SK-N-SH (cell line): Measurements from ENCODE around the gene RNASET2. TPM values are rescaled to one million over a fixed set of nuclear protein-coding genes. Genes with fewer than 3 reads are reported as not detected.
A peak's percentile ranks its signal among the peaks of the same experiment; 100 is the strongest.

Experiments used
- CTCF ChIA-PET: fragments of 300-600, 350-600 bp; formaldehyde crosslinking; extraction: SDS; loops from one replicate; lab custom pipeline; 2021; lab: Yijun Ruan, JAX
- POLR2A ChIA-PET: fragments of 350-600 bp; sonication (Branson Sonifier 250); formaldehyde crosslinking; extraction: SDS; loops from one replicate; lab custom pipeline; 2020; ENCODE audit warnings: antibody characterized with exemption, inconsistent platforms; lab: Yijun Ruan, JAX
- DNase-seq: peaks from one replicate; pipeline ENCODE4 v3.0.0; 2012
- H2AFZ ChIP-seq: fragments of 200-600 bp; sonication (generic); 2 replicates; pipeline ENCODE4 v1.8.1; 2016; ENCODE audit warnings: antibody characterized with exemption, mild to moderate bottlenecking, low read depth
- H3F3A ChIP-seq: fragments of 200-600 bp; sonication (generic); replicated peaks from 2 replicates; pipeline ENCODE3; 2016; ENCODE audit warnings: antibody characterized with exemption, mild to moderate bottlenecking; ENCODE audit not compliant: insufficient read depth
- H3K27ac ChIP-seq, 2 experiments: fragments of 200-500 bp in 1 of 2; fragments of 200-600 bp in 1 of 2; sonication (Bioruptor generic) in 1 of 2; sonication (generic), shearing (Covaris generic) in 1 of 2; 2 replicates each; pipeline versions ENCODE4 v1.5.1 to v1.6.1; 2014 to 2016; ENCODE audit warnings: low read depth in 2 of 2, inconsistent platforms in 1 of 2, low read length in 1 of 2, mild to moderate bottlenecking in 1 of 2, mixed read lengths in 1 of 2
- H3K27me3 ChIP-seq: fragments of 200-600 bp; sonication (generic), shearing (Covaris generic); 2 replicates; pipeline ENCODE4 v1.6.1; 2016; ENCODE audit warnings: mixed run types; ENCODE audit not compliant: insufficient read depth
- H3K36me3 ChIP-seq, 2 experiments: fragments of 200-500 bp in 1 of 2; fragments of 200-600 bp in 1 of 2; sonication (Bioruptor generic) in 1 of 2; sonication (generic) in 1 of 2; replicated peaks in 1 of 2; 2 replicates each; pipeline versions ENCODE3 to v1.5.1; 2014 to 2016; ENCODE audit warnings: low read length in 1 of 2, mild to moderate bottlenecking in 1 of 2; ENCODE audit not compliant: insufficient read depth in 2 of 2, control insufficient read depth in 1 of 2
- H3K4me1 ChIP-seq, 2 experiments: fragments of 200-500 bp in 1 of 2; fragments of 200-600 bp in 1 of 2; sonication (Bioruptor generic) in 1 of 2; sonication (generic), shearing (Covaris generic) in 1 of 2; 2 replicates each; pipeline versions ENCODE4 v1.5.1 to v1.6.1; 2014 to 2016; ENCODE audit warnings: low read depth in 1 of 2, low read length in 1 of 2, mixed run types in 1 of 2; ENCODE audit not compliant: insufficient read depth in 2 of 2, control insufficient read depth in 1 of 2
- H3K4me2 ChIP-seq: fragments of 200-600 bp; sonication (generic), shearing (Covaris generic); 2 replicates; pipeline ENCODE4 v1.6.1; 2017; ENCODE audit warnings: mixed run types
- H3K4me3 ChIP-seq, 2 experiments: fragments of 200-500 bp in 1 of 2; fragments of 200-600 bp in 1 of 2; sonication (Bioruptor generic) in 1 of 2; sonication (generic), shearing (Covaris generic) in 1 of 2; 2 replicates each; pipeline versions ENCODE4 v1.5.1 to v1.8.1; 2014 to 2016; ENCODE audit warnings: low read depth in 2 of 2, inconsistent platforms in 1 of 2, low read length in 1 of 2, mild to moderate bottlenecking in 1 of 2, mixed read lengths in 1 of 2, moderate library complexity in 1 of 2
- H3K79me2 ChIP-seq: fragments of 200-600 bp; sonication (generic); 2 replicates; pipeline ENCODE4 v1.8.1; 2017; ENCODE audit warnings: mild to moderate bottlenecking; ENCODE audit not compliant: insufficient read depth
- H3K9ac ChIP-seq: fragments of 200-600 bp; sonication (generic); 2 replicates; pipeline ENCODE4 v1.6.1; 2017; ENCODE audit warnings: mixed run types
- H3K9me2 ChIP-seq: fragments of 200-600 bp; sonication (generic); 2 replicates; pipeline ENCODE4 v1.6.1; 2017; ENCODE audit warnings: mixed run types
- H3K9me3 ChIP-seq: fragments of 200-600 bp; sonication (generic); 2 replicates; pipeline ENCODE4 v1.6.1; 2017; ENCODE audit warnings: mixed run types, mild to moderate bottlenecking, moderate library complexity
- H4K20me1 ChIP-seq: fragments of 200-600 bp; sonication (generic); 2 replicates; pipeline ENCODE4 v1.6.1; 2017; ENCODE audit warnings: mild to moderate bottlenecking, mixed run types; ENCODE audit not compliant: insufficient read depth
- EP300 ChIP-seq, 2 experiments: IDR thresholded peaks; 2 replicates each; pipeline versions ENCODE4 v1.4.0 to v1.6.1; 2012; ENCODE audit warnings: borderline replicate concordance in 1 of 2, low read depth in 1 of 2, low read length in 1 of 2
- EZH2phosphoT487 ChIP-seq: fragments of 200-600 bp; sonication (generic); IDR thresholded peaks from 2 replicates; pipeline ENCODE4 v1.6.1; 2017; ENCODE audit warnings: low read depth, mixed run types, mild to moderate bottlenecking, antibody characterized with exemption, moderate library complexity, borderline replicate concordance
- FOSL2 ChIP-seq: IDR thresholded peaks from 2 replicates; pipeline ENCODE4 v1.4.0; 2012; ENCODE audit warnings: low read depth, mild to moderate bottlenecking, moderate library complexity, borderline replicate concordance
- FOXM1 ChIP-seq: IDR thresholded peaks from 2 replicates; pipeline ENCODE4 v1.4.0; 2012; ENCODE audit warnings: low read depth, mild to moderate bottlenecking
- IRF3 ChIP-seq: fragments of 150-350 bp; IDR thresholded peaks from 2 replicates; pipeline ENCODE4 v1.6.1; 2016; ENCODE audit warnings: mild to moderate bottlenecking, low read depth, low read length
- JUND ChIP-seq: IDR thresholded peaks from 2 replicates; pipeline ENCODE4 v1.4.0; 2012
- MEF2A ChIP-seq: IDR thresholded peaks from 2 replicates; pipeline ENCODE4 v1.4.0; 2012; ENCODE audit warnings: low read depth, borderline replicate concordance
- MXI1 ChIP-seq: IDR thresholded peaks from 2 replicates; pipeline ENCODE4 v1.6.1; 2012; ENCODE audit warnings: mild to moderate bottlenecking, low read depth, low read length, improper control_type of control experiment
- NFIC ChIP-seq: IDR thresholded peaks from 2 replicates; pipeline ENCODE4 v1.4.0; 2012; ENCODE audit warnings: borderline replicate concordance
- PBX3 ChIP-seq: IDR thresholded peaks from 2 replicates; pipeline ENCODE4; 2012
- SIN3A ChIP-seq: IDR thresholded peaks from 2 replicates; pipeline ENCODE4 v1.6.1; 2012; ENCODE audit warnings: low read depth, mild to moderate bottlenecking, low read length, moderate library complexity, borderline replicate concordance
- TCF12 ChIP-seq: IDR thresholded peaks from 2 replicates; pipeline ENCODE4 v1.4.0; 2012
- TEAD4 ChIP-seq: IDR thresholded peaks from 2 replicates; pipeline ENCODE4 v1.4.0; 2012; ENCODE audit warnings: mild to moderate bottlenecking, borderline replicate concordance; ENCODE audit not compliant: insufficient read depth
- USF2 ChIP-seq: fragments of 150-350 bp; IDR thresholded peaks from 2 replicates; pipeline ENCODE4 v1.6.1; 2017; ENCODE audit warnings: antibody characterized with exemption, low read length, low read depth, borderline replicate concordance
- WGBS: methylation state at CpG from one replicate; pipeline ENCODE4 v1.1.6; 2017; ENCODE audit warnings: low lambda C conversion rate; 5-methylcytosine and 5-hydroxymethylcytosine counted together
- polyA plus RNA-seq, 3 experiments: library from polyadenylated mRNA; depleted of rRNA; stranded (reverse); fragments of >200 nt; gene quantifications; 2 replicates each; pipeline ENCODE4 v1.2.3, GENCODE V29; 2012
- TF ChIP-seq, protein P1 (sequence below): IDR thresholded peaks from 2 replicates; pipeline ENCODE4 v1.4.0; 2012; ENCODE audit warnings: low read depth, borderline replicate concordance

RNASET2 gene
- polyA plus RNA-seq, 1 of the 3 experiments (the other 2 are of a cell fraction) = 59.2 TPM

- peaks cover 0 to 3% of the 10 kb centered on the region in 2 experiments for H3K36me3 ChIP-seq
- H3K79me2 ChIP-seq = peaks cover 77% of the 10 kb centered on the region; the same call in 1 of the 2 replicates
- no peak overlapping the region for H3K27ac ChIP-seq
- H4K20me1 ChIP-seq = no peaks in the 10 kb centered on the region
- H3K4me2 ChIP-seq = no peak overlapping the region
- CTCF ChIA-PET = interaction anchor here (0.7 to 3.3 kb wide), 28 partner anchors 8 to 832 kb away, joined by 3 to 45 read pairs (median 6); partner anchors contain the start of genes CEP43 and RNASET2
- no peak for TF ChIP-seq JUND
- no peak for TF ChIP-seq TEAD4
- no peak for TF ChIP-seq NFIC
- no peak for TF ChIP-seq SIN3A
- TF ChIP-seq EP300 (IDR thresholded peaks at IDR 0.05; ENCODE audit: borderline replicate concordance in 1 of 2, low read depth in 1 of 2, low read length in 1 of 2) = 0 out of 4 replicates have a peak, but pooled peaks of 1 of the 2 experiments have one; percentile 39
- no peak for TF ChIP-seq FOXM1
- peak; percentile 50; the same call in 1 of the 2 replicates for TF ChIP-seq PBX3
- no peak for TF ChIP-seq IRF3
- TF ChIP-seq TCF12 = peak; percentile 58
- no peak for TF ChIP-seq FOSL2
- TF ChIP-seq EZH2phosphoT487 = no peak
- TF ChIP-seq MEF2A = no peak
- TF ChIP-seq, protein P1, sequence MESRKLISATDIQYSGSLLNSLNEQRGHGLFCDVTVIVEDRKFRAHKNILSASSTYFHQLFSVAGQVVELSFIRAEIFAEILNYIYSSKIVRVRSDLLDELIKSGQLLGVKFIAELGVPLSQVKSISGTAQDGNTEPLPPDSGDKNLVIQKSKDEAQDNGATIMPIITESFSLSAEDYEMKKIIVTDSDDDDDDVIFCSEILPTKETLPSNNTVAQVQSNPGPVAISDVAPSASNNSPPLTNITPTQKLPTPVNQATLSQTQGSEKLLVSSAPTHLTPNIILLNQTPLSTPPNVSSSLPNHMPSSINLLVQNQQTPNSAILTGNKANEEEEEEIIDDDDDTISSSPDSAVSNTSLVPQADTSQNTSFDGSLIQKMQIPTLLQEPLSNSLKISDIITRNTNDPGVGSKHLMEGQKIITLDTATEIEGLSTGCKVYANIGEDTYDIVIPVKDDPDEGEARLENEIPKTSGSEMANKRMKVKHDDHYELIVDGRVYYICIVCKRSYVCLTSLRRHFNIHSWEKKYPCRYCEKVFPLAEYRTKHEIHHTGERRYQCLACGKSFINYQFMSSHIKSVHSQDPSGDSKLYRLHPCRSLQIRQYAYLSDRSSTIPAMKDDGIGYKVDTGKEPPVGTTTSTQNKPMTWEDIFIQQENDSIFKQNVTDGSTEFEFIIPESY = no peak
- no peak for TF ChIP-seq USF2
- no peak for TF ChIP-seq MXI1
- no peaks in the 10 kb centered on the region for H3K9me3 ChIP-seq
- no peaks in the 10 kb centered on the region for H3F3A ChIP-seq
- WGBS = 76% methylated on average over 3 of the region's 3 CpGs
- H3K9me2 ChIP-seq = no peaks in the 10 kb centered on the region
- peaks cover 0 to 9% of the 10 kb centered on the region in 2 experiments; a peak in 1 of 4 replicates for H3K4me1 ChIP-seq
- no peaks in the 10 kb centered on the region for H3K27me3 ChIP-seq
- POLR2A ChIA-PET = no interaction called here
- DNase-seq = no peak
- H3K4me3 ChIP-seq = no peak overlapping the region
- no peak overlapping the region for H3K9ac ChIP-seq
- no peak overlapping the region for H2AFZ ChIP-seq
These were observed 32.4 kb upstream of the RNASET2 start for GRCh38 chr6:166988674-166989201.
